ENCODE data around the gene MACROD2. TPM values are rescaled to one million over a fixed set of nuclear protein-coding genes. Genes with fewer than 3 reads are reported as not detected.

MACROD2 gene
- total RNA-seq, 1 donor from 2014 or later, result 2.5 TPM

DNA sequence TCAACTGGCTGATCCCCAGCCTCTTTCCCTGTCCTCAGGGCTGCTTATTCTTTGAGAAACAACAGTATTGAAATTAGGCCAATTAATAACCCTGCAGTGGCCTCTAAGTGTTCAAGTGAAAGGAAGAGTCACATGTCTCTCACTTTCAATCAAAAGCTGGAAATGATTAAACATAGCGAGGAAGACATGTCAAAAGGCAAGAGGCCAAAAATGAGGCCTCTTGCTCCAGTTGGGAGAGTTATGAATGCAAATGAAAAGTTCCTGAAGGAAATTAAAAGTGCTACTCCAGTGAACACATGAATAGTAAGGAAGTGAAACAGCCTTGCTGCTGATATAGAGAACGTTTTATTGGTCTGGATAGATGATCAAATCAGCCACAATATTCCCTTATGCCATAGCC, 131.5 kb downstream of the MACROD2 start:
- TF ChIP-seq, protein P1, sequence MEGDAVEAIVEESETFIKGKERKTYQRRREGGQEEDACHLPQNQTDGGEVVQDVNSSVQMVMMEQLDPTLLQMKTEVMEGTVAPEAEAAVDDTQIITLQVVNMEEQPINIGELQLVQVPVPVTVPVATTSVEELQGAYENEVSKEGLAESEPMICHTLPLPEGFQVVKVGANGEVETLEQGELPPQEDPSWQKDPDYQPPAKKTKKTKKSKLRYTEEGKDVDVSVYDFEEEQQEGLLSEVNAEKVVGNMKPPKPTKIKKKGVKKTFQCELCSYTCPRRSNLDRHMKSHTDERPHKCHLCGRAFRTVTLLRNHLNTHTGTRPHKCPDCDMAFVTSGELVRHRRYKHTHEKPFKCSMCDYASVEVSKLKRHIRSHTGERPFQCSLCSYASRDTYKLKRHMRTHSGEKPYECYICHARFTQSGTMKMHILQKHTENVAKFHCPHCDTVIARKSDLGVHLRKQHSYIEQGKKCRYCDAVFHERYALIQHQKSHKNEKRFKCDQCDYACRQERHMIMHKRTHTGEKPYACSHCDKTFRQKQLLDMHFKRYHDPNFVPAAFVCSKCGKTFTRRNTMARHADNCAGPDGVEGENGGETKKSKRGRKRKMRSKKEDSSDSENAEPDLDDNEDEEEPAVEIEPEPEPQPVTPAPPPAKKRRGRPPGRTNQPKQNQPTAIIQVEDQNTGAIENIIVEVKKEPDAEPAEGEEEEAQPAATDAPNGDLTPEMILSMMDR (IDR thresholded peaks at IDR 0.05), result no peak
- Mint-ChIP-seq H3K4me3 (ENCODE audit: unreplicated experiment) (no peak overlapping the region), H3K36me3 (ENCODE audit: unreplicated experiment) (no peaks in the 10 kb centered on the region), H3K27ac (ENCODE audit: unreplicated experiment) (no peak overlapping the region), H3K9me3 (ENCODE audit: unreplicated experiment) (peaks cover 10% of the 10 kb centered on the region), H3K27me3 (ENCODE audit: unreplicated experiment) (no peaks in the 10 kb centered on the region), H3K4me1 (ENCODE audit: unreplicated experiment) (no peaks in the 10 kb centered on the region)
- no peak for DNase-seq (ENCODE audit: extremely low spot score, unreplicated experiment)

- H3K4me3 Mint-ChIP-seq (ENCODE audit: unreplicated experiment), result no peak overlapping the region
- no peaks in the 10 kb centered on the region for H3K27me3 Mint-ChIP-seq (ENCODE audit: unreplicated experiment)
- DNase-seq (ENCODE audit: extremely low spot score, unreplicated experiment), result no peak
- no peak overlapping the region for H3K27ac Mint-ChIP-seq (ENCODE audit: unreplicated experiment)
- H3K36me3 Mint-ChIP-seq (ENCODE audit: unreplicated experiment), result no peaks in the 10 kb centered on the region
- TF ChIP-seq, protein P1 (IDR thresholded peaks at IDR 0.05), result no peak
- H3K4me1 Mint-ChIP-seq (ENCODE audit: unreplicated experiment), result no peaks in the 10 kb centered on the region
- H3K9me3 Mint-ChIP-seq (ENCODE audit: unreplicated experiment), result peaks cover 10% of the 10 kb centered on the region
These were observed 132.4 kb downstream of the MACROD2 start for GRCh38 chr20:14127514-14128223.

DNA sequence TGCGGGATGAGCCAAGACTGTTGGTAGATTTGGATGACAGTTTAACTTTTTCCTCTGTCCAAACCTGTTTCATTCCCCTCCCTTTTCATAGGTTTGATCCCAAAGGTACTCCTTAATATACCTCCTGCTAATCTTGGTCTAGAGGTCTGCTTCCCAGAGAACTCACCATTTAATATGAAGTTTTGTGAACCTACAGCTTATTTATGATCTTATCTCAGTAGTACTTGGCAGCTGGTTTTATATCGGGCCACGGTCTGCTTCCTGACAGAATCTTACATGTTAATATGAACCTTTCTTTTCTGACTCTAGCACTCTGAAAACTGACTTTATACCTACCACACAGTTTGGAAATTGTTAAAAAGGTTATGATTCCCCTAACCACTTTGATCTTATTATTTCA, 138.7 kb downstream of the MACROD2 start:
- Mint-ChIP-seq H3K27ac (ENCODE audit: unreplicated experiment) (no peak overlapping the region), H3K4me1 (ENCODE audit: unreplicated experiment) (no peaks in the 10 kb centered on the region), H3K4me3 (ENCODE audit: unreplicated experiment) (no peak overlapping the region), H3K27me3 (ENCODE audit: unreplicated experiment) (no peaks in the 10 kb centered on the region), H3K9me3 (ENCODE audit: unreplicated experiment) (peaks cover 11% of the 10 kb centered on the region), H3K36me3 (ENCODE audit: unreplicated experiment) (no peaks in the 10 kb centered on the region)
- DNase-seq (ENCODE audit: extremely low spot score, unreplicated experiment), result no peak
- TF ChIP-seq, protein P1 (IDR thresholded peaks at IDR 0.05), result no peak

- TF ChIP-seq, protein P1 (IDR thresholded peaks at IDR 0.05), result peak; percentile 37
- Mint-ChIP-seq H3K36me3 (ENCODE audit: unreplicated experiment) (no peaks in the 10 kb centered on the region), H3K27ac (ENCODE audit: unreplicated experiment) (no peak overlapping the region), H3K9me3 (ENCODE audit: unreplicated experiment) (no peaks in the 10 kb centered on the region), H3K4me3 (ENCODE audit: unreplicated experiment) (no peak overlapping the region), H3K27me3 (ENCODE audit: unreplicated experiment) (no peaks in the 10 kb centered on the region), H3K4me1 (ENCODE audit: unreplicated experiment) (no peaks in the 10 kb centered on the region)
- DNase-seq (ENCODE audit: extremely low spot score, unreplicated experiment), result no peak
These were observed 146.9 kb downstream of the MACROD2 start for GRCh38 chr20:14142171-14142570.

- no peak for DNase-seq (ENCODE audit: extremely low spot score, unreplicated experiment)
- Mint-ChIP-seq H3K9me3 (ENCODE audit: unreplicated experiment) (no peaks in the 10 kb centered on the region), H3K27ac (ENCODE audit: unreplicated experiment) (no peak overlapping the region), H3K27me3 (ENCODE audit: unreplicated experiment) (no peaks in the 10 kb centered on the region), H3K36me3 (ENCODE audit: unreplicated experiment) (no peaks in the 10 kb centered on the region), H3K4me3 (ENCODE audit: unreplicated experiment) (no peak overlapping the region), H3K4me1 (ENCODE audit: unreplicated experiment) (no peaks in the 10 kb centered on the region)
- TF ChIP-seq, protein P1 (IDR thresholded peaks at IDR 0.05), result no peak
These were observed 147.8 kb downstream of the MACROD2 start for GRCh38 chr20:14142964-14143627.

Measured in osteocyte (in vitro differentiated cells).